K562 (cell line): Measurements from ENCODE around the gene MAP3K14. TPM values are rescaled to one million over a fixed set of nuclear protein-coding genes. Genes with fewer than 3 reads are reported as not detected.

ENCODE experiments used
- BCOR ChIP-seq: fragments of 450-650 bp; IDR thresholded peaks from 2 replicates; pipeline ENCODE4 v1.6.1; 2016
- CBX2 ChIP-seq: fragments of 200-600 bp; sonication (generic); IDR thresholded peaks from one replicate; pipeline ENCODE4 v1.6.1; 2012; ENCODE audit warnings: mild to moderate bottlenecking, low read length, inconsistent platforms; ENCODE audit not compliant: insufficient read depth, poor library complexity, severe bottlenecking
- CHD4 ChIP-seq: fragments of 200-600 bp; sonication (generic); IDR thresholded peaks from 3 replicates; pipeline ENCODE4 v1.6.1; 2012; ENCODE audit warnings: low read depth, mild to moderate bottlenecking, mixed read lengths, low read length, inconsistent platforms; ENCODE audit not compliant: insufficient read depth, insufficient replicate concordance, poor library complexity, severe bottlenecking
- CREM ChIP-seq: IDR thresholded peaks from 2 replicates; pipeline ENCODE4 v1.6.1; 2014; ENCODE audit warnings: antibody characterized with exemption, low read depth
- HMG20B ChIP-seq: fragments of 250-450 bp; sonication (Bioruptor Pico); IDR thresholded peaks from 2 replicates; pipeline ENCODE4 v1.5.0; 2021; ENCODE audit warnings: mild to moderate bottlenecking
- IFI16 ChIP-seq: fragments of 250-450 bp; sonication (Bioruptor Pico); IDR thresholded peaks from 2 replicates; pipeline ENCODE4 v2.1.2; 2022; ENCODE audit warnings: mild to moderate bottlenecking, inconsistent platforms
- MEF2D ChIP-seq: conservative IDR thresholded peaks from 2 replicates; pipeline ENCODE4 v1.6.1; 2016; ENCODE audit warnings: low read depth, missing genetic modification characterization, missing compliant biosample characterization
- POLR2AphosphoS5 ChIP-seq: IDR thresholded peaks from 2 replicates; pipeline ENCODE4 v1.6.1; 2011; ENCODE audit warnings: mild to moderate bottlenecking, low read depth, low read length, moderate library complexity; ENCODE audit not compliant: control insufficient read depth, insufficient read depth
- RBM25 ChIP-seq: fragments of 200-400 bp; formaldehyde crosslinking; IDR thresholded peaks from 2 replicates; pipeline ENCODE4 v1.6.1; 2018; ENCODE audit warnings: low read length, low read depth, moderate library complexity; ENCODE audit not compliant: severe bottlenecking
- RBM34 ChIP-seq: fragments of 200-400 bp; formaldehyde crosslinking; IDR thresholded peaks from 2 replicates; pipeline ENCODE4 v1.6.1; 2018; ENCODE audit warnings: low read length, borderline replicate concordance; ENCODE audit not compliant: insufficient read depth
- SETDB1 ChIP-seq: IDR thresholded peaks from one replicate; pipeline ENCODE4 v1.6.1; 2012; ENCODE audit warnings: low read length, control low read depth, inconsistent platforms
- TFAM ChIP-seq: fragments of 250-450 bp; sonication (Bioruptor Pico); conservative IDR thresholded peaks from 2 replicates; pipeline ENCODE4 v1.5.0; 2021; ENCODE audit warnings: mild to moderate bottlenecking, moderate library complexity
- WHSC1 ChIP-seq: IDR thresholded peaks from one replicate; pipeline ENCODE4 v1.6.1; 2012; ENCODE audit warnings: low read length, control low read depth, inconsistent platforms
- ZNF133 ChIP-seq: fragments of 250-450 bp; sonication (Bioruptor Pico); IDR thresholded peaks from 2 replicates; pipeline ENCODE4 v1.4.0; 2020; ENCODE audit warnings: mild to moderate bottlenecking
- ZNF165 ChIP-seq: fragments of 250-450 bp; sonication (Bioruptor Pico); IDR thresholded peaks from 2 replicates; pipeline ENCODE4 v1.4.0; 2020; ENCODE audit warnings: borderline replicate concordance
- ZNF23 ChIP-seq: fragments of 250-450 bp; sonication (Bioruptor Pico); IDR thresholded peaks from 2 replicates; pipeline ENCODE4 v1.4.0; 2020; ENCODE audit warnings: mild to moderate bottlenecking
- ZNF707 ChIP-seq: fragments of 250-450 bp; sonication (Bioruptor Pico); conservative IDR thresholded peaks from 2 replicates; pipeline ENCODE4 v1.8.0; 2022; ENCODE audit warnings: inconsistent platforms, mild to moderate bottlenecking, moderate library complexity
- ZSCAN32 ChIP-seq: fragments of 450-650 bp; formaldehyde crosslinking; IDR thresholded peaks from 2 replicates; pipeline ENCODE4 v1.4.0; 2020; ENCODE audit warnings: mild to moderate bottlenecking, moderate library complexity
- polyA plus RNA-seq, 8 experiments: library from polyadenylated mRNA; depleted of rRNA in 4 of 8; stranded (reverse) in 5 of 8; unstranded in 3 of 8; fragments of >200 nt; fragmentation: Nextera tagmentation in 2 of 8; fragmentation: Illumina TruSeq in 1 of 8; extraction: Ambion mirVana in 2 of 8; extraction: Trizol in 1 of 8; gene quantifications; 2 replicates each; pipeline versions ENCODE4 v1.2.1 to v1.2.3, GENCODE V29; 2011 to 2014; ENCODE audit warnings: inconsistent platforms in 1 of 8, missing spikeins in 1 of 8
- total RNA-seq, 7 experiments: library from RNA; depleted of rRNA in 6 of 7; stranded (reverse); fragments of >200 nt in 6 of 7; fragmentation: Illumina TruSeq in 2 of 7; extraction: Trizol in 2 of 7; gene quantifications; 2 replicates each; pipeline versions ENCODE4 v1.2.1 to v1.2.3, GENCODE V29; 2011 to 2021; ENCODE audit warnings: low replicate concordance in 1 of 7
- TF ChIP-seq, protein P1 (sequence below): fragments of 450-650 bp; IDR thresholded peaks from 2 replicates; pipeline ENCODE4 v1.6.1; 2016; ENCODE audit warnings: missing biosample characterization, missing genetic modification characterization
- TF ChIP-seq, protein P2 (sequence below), 2 experiments: fragments of 250-450 bp in 1 of 2; fragments of 450-650 bp in 1 of 2; sonication (Bioruptor Pico) in 1 of 2; IDR thresholded peaks; 2 replicates each; pipeline versions ENCODE4 v1.6.1 to v1.8.0; 2016 to 2021; ENCODE audit warnings: mild to moderate bottlenecking in 2 of 2, moderate library complexity in 2 of 2, missing compliant biosample characterization in 1 of 2, missing genetic modification characterization in 1 of 2
- TF ChIP-seq, protein P3 (sequence below): sonication (generic); formaldehyde crosslinking; IDR thresholded peaks from 2 replicates; pipeline ENCODE4 v1.8.0; 2022; ENCODE audit warnings: mild to moderate bottlenecking, missing genetic modification reagents
- TF ChIP-seq, protein P4 (sequence below): sonication (generic); formaldehyde crosslinking; IDR thresholded peaks from 2 replicates; pipeline ENCODE4 v1.8.1; 2023; ENCODE audit warnings: mild to moderate bottlenecking, missing genetic modification reagents

The MAP3K14 gene
- total and polyA plus RNA-seq, 9 of the 15 experiments (the other 6 are each of a cell fraction or from before 2014, with no cell fraction given), result 0.45 to 8.7 (median 3.2) TPM

DNA sequence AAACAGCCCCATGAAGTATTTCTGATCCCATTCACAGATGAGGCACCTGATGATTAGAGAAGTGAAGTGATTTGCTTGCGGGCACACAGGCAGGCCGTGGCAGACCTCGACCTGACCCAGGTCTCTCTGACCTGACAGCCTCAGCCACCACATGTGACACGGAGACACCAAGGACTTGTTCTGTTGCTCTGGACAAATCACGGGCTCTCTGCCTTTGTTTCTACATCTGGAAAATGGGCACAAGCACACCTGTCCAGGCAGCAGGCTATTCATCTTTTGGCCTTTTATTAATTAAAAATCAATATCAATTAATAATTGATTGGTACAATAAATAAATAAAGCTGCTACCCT is 3.4 kb downstream of the MAP3K14 start (continued):
- TF ChIP-seq, protein P1, sequence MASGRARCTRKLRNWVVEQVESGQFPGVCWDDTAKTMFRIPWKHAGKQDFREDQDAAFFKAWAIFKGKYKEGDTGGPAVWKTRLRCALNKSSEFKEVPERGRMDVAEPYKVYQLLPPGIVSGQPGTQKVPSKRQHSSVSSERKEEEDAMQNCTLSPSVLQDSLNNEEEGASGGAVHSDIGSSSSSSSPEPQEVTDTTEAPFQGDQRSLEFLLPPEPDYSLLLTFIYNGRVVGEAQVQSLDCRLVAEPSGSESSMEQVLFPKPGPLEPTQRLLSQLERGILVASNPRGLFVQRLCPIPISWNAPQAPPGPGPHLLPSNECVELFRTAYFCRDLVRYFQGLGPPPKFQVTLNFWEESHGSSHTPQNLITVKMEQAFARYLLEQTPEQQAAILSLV (tag), result no peak
- TF ChIP-seq ZNF133 (CRISPR knock-in tag) (no peak), CBX2 (no peak), RBM25 (peak; percentile 77), IFI16 (CRISPR knock-in tag) (no peak), RBM34 (no peak), TFAM (no peak), HMG20B (CRISPR knock-in tag) (no peak), ZNF23 (CRISPR knock-in tag) (no peak), BCOR (peak; percentile 45; the same call in 1 of the 2 replicates), ZNF165 (no peak), ZSCAN32 (no peak), MEF2D (tag) (no peak), ZNF707 (CRISPR knock-in tag) (no peak), CREM (no peak), SETDB1 (no peak), CHD4 (no peak), POLR2AphosphoS5 (no peak), WHSC1 (no peak)
- TF ChIP-seq, protein P2, sequence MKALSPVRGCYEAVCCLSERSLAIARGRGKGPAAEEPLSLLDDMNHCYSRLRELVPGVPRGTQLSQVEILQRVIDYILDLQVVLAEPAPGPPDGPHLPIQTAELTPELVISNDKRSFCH (CRISPR knock-in tag; IDR thresholded peaks at IDR 0.05), result no peak
- TF ChIP-seq, protein P2 (tag; IDR thresholded peaks at IDR 0.05), result no peak
- TF ChIP-seq, protein P3, sequence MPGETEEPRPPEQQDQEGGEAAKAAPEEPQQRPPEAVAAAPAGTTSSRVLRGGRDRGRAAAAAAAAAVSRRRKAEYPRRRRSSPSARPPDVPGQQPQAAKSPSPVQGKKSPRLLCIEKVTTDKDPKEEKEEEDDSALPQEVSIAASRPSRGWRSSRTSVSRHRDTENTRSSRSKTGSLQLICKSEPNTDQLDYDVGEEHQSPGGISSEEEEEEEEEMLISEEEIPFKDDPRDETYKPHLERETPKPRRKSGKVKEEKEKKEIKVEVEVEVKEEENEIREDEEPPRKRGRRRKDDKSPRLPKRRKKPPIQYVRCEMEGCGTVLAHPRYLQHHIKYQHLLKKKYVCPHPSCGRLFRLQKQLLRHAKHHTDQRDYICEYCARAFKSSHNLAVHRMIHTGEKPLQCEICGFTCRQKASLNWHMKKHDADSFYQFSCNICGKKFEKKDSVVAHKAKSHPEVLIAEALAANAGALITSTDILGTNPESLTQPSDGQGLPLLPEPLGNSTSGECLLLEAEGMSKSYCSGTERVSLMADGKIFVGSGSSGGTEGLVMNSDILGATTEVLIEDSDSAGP (CRISPR knock-in tag), result no peak
- TF ChIP-seq, protein P4, sequence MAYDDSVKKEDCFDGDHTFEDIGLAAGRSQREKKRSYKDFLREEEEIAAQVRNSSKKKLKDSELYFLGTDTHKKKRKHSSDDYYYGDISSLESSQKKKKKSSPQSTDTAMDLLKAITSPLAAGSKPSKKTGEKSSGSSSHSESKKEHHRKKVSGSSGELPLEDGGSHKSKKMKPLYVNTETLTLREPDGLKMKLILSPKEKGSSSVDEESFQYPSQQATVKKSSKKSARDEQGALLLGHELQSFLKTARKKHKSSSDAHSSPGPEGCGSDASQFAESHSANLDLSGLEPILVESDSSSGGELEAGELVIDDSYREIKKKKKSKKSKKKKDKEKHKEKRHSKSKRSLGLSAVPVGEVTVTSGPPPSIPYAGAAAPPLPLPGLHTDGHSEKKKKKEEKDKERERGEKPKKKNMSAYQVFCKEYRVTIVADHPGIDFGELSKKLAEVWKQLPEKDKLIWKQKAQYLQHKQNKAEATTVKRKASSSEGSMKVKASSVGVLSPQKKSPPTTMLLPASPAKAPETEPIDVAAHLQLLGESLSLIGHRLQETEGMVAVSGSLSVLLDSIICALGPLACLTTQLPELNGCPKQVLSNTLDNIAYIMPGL, result no peak
- TF ChIP-seq, all 486 proteins: peak for 5
